Measurements from ENCODE around the gene RILPL1.
"Not testable (repeated sequence)": the region's sequence is repeated elsewhere in the genome, so short reads cannot be mapped to it uniquely, and the experiment has no call there.

Gene RILPL1

GRCh38 chr12:123492339-123493039 lies 41.0 kb downstream of the RILPL1 start:
- not testable (repeated sequence) for DNase-seq

GRCh38 chr12:123491481-123491880 lies 42.0 kb downstream of the RILPL1 start:
- DNase-seq, result no peak

GRCh38 chr12:123491056-123491455 lies 42.5 kb downstream of the RILPL1 start:
- no peak for DNase-seq

GRCh38 chr12:123490089-123490488 lies 43.4 kb downstream of the RILPL1 start:
- DNase-seq, result no peak

- DNase-seq, result no peak
Measured at GRCh38 chr12:123489580-123489979, 43.9 kb downstream of the RILPL1 start.

- DNase-seq, result no peak
Measured at GRCh38 chr12:123488539-123489230, 44.8 kb downstream of the RILPL1 start.

- no peak for DNase-seq
Measured at GRCh38 chr12:123487428-123487827, 46.1 kb downstream of the RILPL1 start.

GRCh38 chr12:123485756-123486155 lies 47.8 kb downstream of the RILPL1 start:
- DNase-seq, result no peak

GRCh38 chr12:123483602-123484248 lies 49.8 kb downstream of the RILPL1 start:
- no peak for DNase-seq

GRCh38 chr12:123482876-123483275 lies 50.6 kb downstream of the RILPL1 start:
- no peak for DNase-seq

- not testable (repeated sequence) for DNase-seq
Measured at GRCh38 chr12:123481251-123481650, 52.3 kb downstream of the RILPL1 start.

- no peak for DNase-seq
Measured at GRCh38 chr12:123479442-123480180, 53.9 kb downstream of the RILPL1 start.

- DNase-seq, result no peak
Measured at GRCh38 chr12:123478762-123479161, 54.8 kb downstream of the RILPL1 start.

- no peak for DNase-seq
Measured at GRCh38 chr12:123478069-123478468, 55.5 kb downstream of the RILPL1 start.

- no peak for DNase-seq
Measured at GRCh38 chr12:123475246-123475703, 58.2 kb downstream of the RILPL1 start.

GRCh38 chr12:123474485-123475245 lies 58.9 kb downstream of the RILPL1 start:
- no peak for DNase-seq

GRCh38 chr12:123472438-123472849 lies 61.1 kb downstream of the RILPL1 start:
- DNase-seq, result no peak

GRCh38 chr12:123471374-123472068 lies 62.0 kb downstream of the RILPL1 start:
- no peak for DNase-seq

- no peak for DNase-seq
Measured at GRCh38 chr12:123469978-123470377, 63.5 kb downstream of the RILPL1 start.

GRCh38 chr12:123468786-123469185 lies 64.7 kb downstream of the RILPL1 start:
- no peak for DNase-seq

GRCh38 chr12:123465084-123465483 lies 68.4 kb downstream of the RILPL1 start:
- no peak for DNase-seq

GRCh38 chr12:123463174-123463573 lies 70.3 kb downstream of the RILPL1 start:
- not testable (repeated sequence) for DNase-seq

Data from NCI-H1436 treated with DMSO at 0.1 percent for 48 hours (cell line).